Natural killer cell treated with Interleukin-12 subunit alpha and Interleukin-12 subunit beta and Interleukin-15 and Interleukin-18, amount 100 ng/mL, for 72 hours (primary cell): Measurements from ENCODE around the gene IFNA2. TPM values are rescaled to one million over a fixed set of nuclear protein-coding genes. Genes with fewer than 3 reads are reported as not detected.

Source experiments
- ATAC-seq, 2 donors: fragments of 150-1000 bp; cut with Tn5 transposase in 1 of 2; sonication (Bioruptor Pico), chemical (Tn5 transposase) in 1 of 2; 2 replicates each; pipeline ENCODE4 v1.10.0; 2021
- DNase-seq: peaks from one replicate; pipeline ENCODE4 v3.0.0; 2022; ENCODE audit warnings: low spot score
- H3K27ac Mint-ChIP-seq, 2 donors: 1 replicate in 1 of 2; 2 replicates in 1 of 2; pipeline ENCODE4 v1.8.0; 2022; ENCODE audit warnings: mixed read lengths in 2 of 2, mild to moderate bottlenecking in 1 of 2, moderate library complexity in 1 of 2
- H3K27me3 Mint-ChIP-seq, 2 donors: 1 replicate in 1 of 2; 2 replicates in 1 of 2; pipeline ENCODE4 v1.8.0; 2022; ENCODE audit warnings: mixed read lengths in 2 of 2
- H3K36me3 Mint-ChIP-seq: one replicate; pipeline ENCODE4 v1.8.0; 2022; ENCODE audit warnings: mixed read lengths
- H3K4me1 Mint-ChIP-seq, 2 donors: 1 replicate in 1 of 2; 2 replicates in 1 of 2; pipeline ENCODE4 v1.8.0; 2022; ENCODE audit warnings: low read depth in 2 of 2, mixed read lengths in 2 of 2, mild to moderate bottlenecking in 1 of 2
- H3K4me3 Mint-ChIP-seq: one replicate; pipeline ENCODE4 v1.8.0; 2022; ENCODE audit warnings: mixed read lengths
- H3K9me3 Mint-ChIP-seq: 2 replicates; pipeline ENCODE4 v1.8.0; 2022; ENCODE audit warnings: mixed read lengths
- total RNA-seq, 2 donors: library from RNA; stranded (reverse); gene quantifications; one replicate each; pipeline ENCODE4 v1.2.3, GENCODE V29; 2022

The IFNA2 gene
- total RNA-seq, 2 donors from 2014 or later, result not detected

GRCh38 chr9:21350787-21351186 lies 34.4 kb downstream of the IFNA2 start, which contains the start of gene IFNA6:
Gene IFNA6, minus strand, starts transcription at chr9:21350887. Its CDS starts 0 bp downstream, at chr9:21350887.
- H3K9me3 Mint-ChIP-seq, result no peaks in the 10 kb centered on the region
- H3K27ac Mint-ChIP-seq, result no peak within 1 kb of the TSS
- no peak for ATAC-seq
- no peak within 1 kb of the TSS for H3K4me3 Mint-ChIP-seq
- no peak for DNase-seq
- H3K36me3 Mint-ChIP-seq, result peaks cover 6% of the 10 kb centered on the region
- H3K27me3 Mint-ChIP-seq, result peaks cover 30 to 37% of the 10 kb centered on the region in 2 donors
- no peaks in the 10 kb centered on the region for H3K4me1 Mint-ChIP-seq

GRCh38 chr9:21348430-21348970 lies 36.7 kb downstream of the IFNA2 start:
- ATAC-seq (no peak), DNase-seq (no peak)
- Mint-ChIP-seq H3K4me1 (no peaks in the 10 kb centered on the region), H3K27ac (no peak overlapping the region), H3K4me3 (no peak overlapping the region), H3K27me3 (peaks cover 32 to 37% of the 10 kb centered on the region in 2 donors), H3K9me3 (no peaks in the 10 kb centered on the region), H3K36me3 (no peaks in the 10 kb centered on the region)

GRCh38 chr9:21340735-21341134 lies 44.5 kb downstream of the IFNA2 start:
- H3K27me3 Mint-ChIP-seq, result peaks cover 30 to 45% of the 10 kb centered on the region in 2 donors
- DNase-seq (no peak), ATAC-seq (no peak)
- H3K27ac Mint-ChIP-seq, result no peak overlapping the region
- H3K4me3 Mint-ChIP-seq, result no peak overlapping the region
- H3K9me3 Mint-ChIP-seq, result no peaks in the 10 kb centered on the region
- H3K36me3 Mint-ChIP-seq, result no peaks in the 10 kb centered on the region
- peaks cover 0 to 5% of the 10 kb centered on the region in 2 donors for H3K4me1 Mint-ChIP-seq

GRCh38 chr9:21336457-21336856 lies 48.7 kb downstream of the IFNA2 start:
- H3K4me1 Mint-ChIP-seq, result peaks cover 23 to 36% of the 10 kb centered on the region in 2 donors
- H3K27ac Mint-ChIP-seq, result peak overlapping the region; percentile 88 to 91
- peaks cover 5 to 16% of the 10 kb centered on the region in 2 donors for H3K27me3 Mint-ChIP-seq
- no peak for DNase-seq
- H3K4me3 Mint-ChIP-seq, result peak overlapping the region; percentile 94
- no peak for ATAC-seq
- peaks cover 13% of the 10 kb centered on the region for H3K36me3 Mint-ChIP-seq
- H3K9me3 Mint-ChIP-seq, result no peaks in the 10 kb centered on the region

- Mint-ChIP-seq H3K4me1 (peaks cover 31 to 51% of the 10 kb centered on the region in 2 donors), H3K27me3 (peaks cover 4 to 16% of the 10 kb centered on the region in 2 donors), H3K4me3 (peak within 1 kb of the TSS; percentile 94), H3K27ac (peak within 1 kb of the TSS; percentile 88 to 91), H3K9me3 (no peaks in the 10 kb centered on the region), H3K36me3 (peaks cover 17% of the 10 kb centered on the region)
- ATAC-seq (peak; percentile 97 to 98), DNase-seq (peak; percentile 93)
Measured at GRCh38 chr9:21334701-21335632, 50.2 kb downstream of the IFNA2 start, which contains the start of gene KLHL9. Gene KLHL9, minus strand, starts transcription at chr9:21335404. Its CDS starts 545 bp downstream, at chr9:21334859.

Other genes starting within 250 kb of the IFNA2 start
- not detected for gene IFNW1, start 243.6 kb downstream of the IFNA2 start, total RNA-seq
- not detected for gene IFNA21, start 218.7 kb downstream of the IFNA2 start, total RNA-seq
- gene IFNA4, start 197.8 kb downstream of the IFNA2 start, total RNA-seq, result not detected
- not detected for gene IFNA7, start 183.2 kb downstream of the IFNA2 start, total RNA-seq
- not detected for gene IFNA10, start 178.3 kb downstream of the IFNA2 start, total RNA-seq
- not detected for gene IFNA16, start 168.1 kb downstream of the IFNA2 start, total RNA-seq
- not detected for gene IFNA17, start 157.2 kb downstream of the IFNA2 start, total RNA-seq
- not detected for gene IFNA14, start 145.4 kb downstream of the IFNA2 start, total RNA-seq
- not detected for gene IFNA5, start 80.1 kb downstream of the IFNA2 start, total RNA-seq
- gene KLHL9, start 50.0 kb downstream of the IFNA2 start, total RNA-seq, result 10 to 100 TPM; 13.3 to 16.6 TPM
- not detected for gene IFNA6, start 34.5 kb downstream of the IFNA2 start, total RNA-seq
- not detected for gene IFNA13, start 17.3 kb downstream of the IFNA2 start, total RNA-seq
- not detected for gene IFNA8, start 23.7 kb upstream of the IFNA2 start, total RNA-seq
- not detected for gene IFNA1, start 55.0 kb upstream of the IFNA2 start, total RNA-seq
- gene IFNE, start 96.9 kb upstream of the IFNA2 start, total RNA-seq, result not detected